BE2C (cell line): ENCODE results near the gene RAB3IP.
"Not testable (repeated sequence)": the region's sequence is repeated elsewhere in the genome, so short reads cannot be mapped to it uniquely, and the experiment has no call there.

Experiments used
- DNase-seq: peaks from one replicate; pipeline ENCODE4 v3.0.0-alpha.2; 2020
- H3K27me3 ChIP-seq: fragments of 250-450 bp; sonication (Bioruptor Pico); 2 replicates; pipeline ENCODE4 v1.5.1; 2020; ENCODE audit warnings: mild to moderate bottlenecking
- H3K36me3 ChIP-seq: fragments of 250-450 bp; sonication (Bioruptor Pico); 2 replicates; pipeline ENCODE4 v1.5.1; 2020; ENCODE audit warnings: mild to moderate bottlenecking
- H3K4me1 ChIP-seq: fragments of 250-450 bp; sonication (Bioruptor Pico); 2 replicates; pipeline ENCODE4 v1.5.1; 2020
- H3K4me3 ChIP-seq: 2 replicates; pipeline ENCODE4 v1.5.1; 2011; ENCODE audit warnings: low read depth, low read length
- H3K9me3 ChIP-seq: fragments of 250-450 bp; sonication (Bioruptor Pico); 2 replicates; pipeline ENCODE4 v1.5.1; 2020
- TF ChIP-seq, protein P1 (sequence below): IDR thresholded peaks from 2 replicates; pipeline ENCODE4 v1.5.1; 2012; ENCODE audit warnings: mild to moderate bottlenecking, low read depth, low read length

Gene RAB3IP

DNA sequence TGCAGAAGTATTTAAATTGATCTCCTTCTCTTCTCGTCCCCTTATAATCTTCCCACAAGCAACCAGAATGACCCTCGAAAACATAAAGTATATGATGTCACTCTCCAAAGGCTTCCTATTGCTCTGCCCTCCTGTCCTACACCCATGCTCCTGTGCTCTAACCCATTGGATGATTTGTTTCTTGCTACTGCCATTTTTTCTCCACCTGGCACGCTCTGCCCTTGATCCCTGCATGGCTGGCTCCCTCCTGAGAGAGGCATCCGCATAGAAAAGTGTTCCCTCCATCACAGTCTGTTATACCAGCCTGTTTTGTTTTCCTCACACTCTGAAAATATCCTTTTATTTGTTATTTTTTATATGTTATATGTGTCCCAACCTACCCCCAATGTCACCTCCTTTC is 106.2 kb downstream of the RAB3IP start:
- H3K27me3 ChIP-seq: peaks cover 9% of the 10 kb centered on the region
- no peak overlapping the region for H3K4me3 ChIP-seq
- no peaks in the 10 kb centered on the region for H3K9me3 ChIP-seq
- no peaks in the 10 kb centered on the region for H3K36me3 ChIP-seq
- TF ChIP-seq, protein P1, sequence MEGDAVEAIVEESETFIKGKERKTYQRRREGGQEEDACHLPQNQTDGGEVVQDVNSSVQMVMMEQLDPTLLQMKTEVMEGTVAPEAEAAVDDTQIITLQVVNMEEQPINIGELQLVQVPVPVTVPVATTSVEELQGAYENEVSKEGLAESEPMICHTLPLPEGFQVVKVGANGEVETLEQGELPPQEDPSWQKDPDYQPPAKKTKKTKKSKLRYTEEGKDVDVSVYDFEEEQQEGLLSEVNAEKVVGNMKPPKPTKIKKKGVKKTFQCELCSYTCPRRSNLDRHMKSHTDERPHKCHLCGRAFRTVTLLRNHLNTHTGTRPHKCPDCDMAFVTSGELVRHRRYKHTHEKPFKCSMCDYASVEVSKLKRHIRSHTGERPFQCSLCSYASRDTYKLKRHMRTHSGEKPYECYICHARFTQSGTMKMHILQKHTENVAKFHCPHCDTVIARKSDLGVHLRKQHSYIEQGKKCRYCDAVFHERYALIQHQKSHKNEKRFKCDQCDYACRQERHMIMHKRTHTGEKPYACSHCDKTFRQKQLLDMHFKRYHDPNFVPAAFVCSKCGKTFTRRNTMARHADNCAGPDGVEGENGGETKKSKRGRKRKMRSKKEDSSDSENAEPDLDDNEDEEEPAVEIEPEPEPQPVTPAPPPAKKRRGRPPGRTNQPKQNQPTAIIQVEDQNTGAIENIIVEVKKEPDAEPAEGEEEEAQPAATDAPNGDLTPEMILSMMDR: no peak
- DNase-seq: no peak
- no peaks in the 10 kb centered on the region for H3K4me1 ChIP-seq

GRCh38 chr12:69846976-69847375 is 108.3 kb downstream of the RAB3IP start:
- Histone ChIP-seq H3K9me3 (no peaks in the 10 kb centered on the region), H3K4me1 (no peaks in the 10 kb centered on the region), H3K36me3 (no peaks in the 10 kb centered on the region), H3K4me3 (no peak overlapping the region), H3K27me3 (peaks cover under 1% of the 10 kb centered on the region)
- no peak for DNase-seq
- TF ChIP-seq, protein P1: no peak

- no peaks in the 10 kb centered on the region for H3K4me1 ChIP-seq
- no peak overlapping the region for H3K4me3 ChIP-seq
- DNase-seq: no peak
- no peaks in the 10 kb centered on the region for H3K36me3 ChIP-seq
- TF ChIP-seq, protein P1: no peak
- H3K9me3 ChIP-seq: no peaks in the 10 kb centered on the region
- H3K27me3 ChIP-seq: no peaks in the 10 kb centered on the region; the same call in 1 of the 2 replicates
Observed at GRCh38 chr12:69851976-69852375, 113.3 kb downstream of the RAB3IP start.

DNA sequence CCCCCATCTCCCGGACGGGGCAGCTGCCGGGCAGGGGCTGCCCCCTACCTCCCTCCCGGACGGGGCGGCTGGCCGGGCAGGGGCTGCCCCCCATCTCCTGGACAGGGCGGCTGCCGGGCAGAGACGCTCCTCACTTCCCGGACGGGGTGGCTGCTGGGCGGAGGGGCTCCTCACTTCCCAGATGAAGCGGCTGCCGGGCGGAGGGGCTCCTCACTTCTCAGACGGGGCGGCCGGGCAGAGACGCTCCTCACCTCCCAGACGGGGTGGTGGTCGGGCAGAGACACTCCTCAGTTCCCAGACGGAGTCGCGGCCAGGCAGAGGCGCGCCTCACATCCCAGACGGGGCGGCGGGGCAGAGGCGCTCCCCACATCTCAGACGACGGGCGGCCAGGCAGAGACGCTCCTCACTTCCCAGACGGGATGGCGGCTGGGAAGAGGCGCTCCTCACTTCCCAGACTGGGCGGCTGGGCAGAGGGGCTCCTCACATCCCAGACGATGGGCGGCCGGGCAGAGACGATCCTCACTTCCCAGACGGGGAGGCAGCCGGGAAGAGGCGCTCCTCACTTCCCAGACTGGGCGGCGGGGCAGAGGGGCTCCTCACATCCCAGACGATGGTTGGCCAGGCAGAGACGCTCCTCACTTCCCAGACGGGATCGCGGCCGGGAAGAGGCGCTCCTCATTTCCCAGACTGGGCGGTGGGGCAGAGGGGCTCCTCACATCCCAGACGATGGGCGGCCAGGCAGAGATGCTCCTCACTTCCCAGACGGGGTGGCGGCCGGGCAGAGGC is 114.7 kb downstream of the RAB3IP start:
- H3K4me1 ChIP-seq, H3K36me3 ChIP-seq, H3K9me3 ChIP-seq, DNase-seq, H3K4me3 ChIP-seq, H3K27me3 ChIP-seq: not testable (repeated sequence)

DNA sequence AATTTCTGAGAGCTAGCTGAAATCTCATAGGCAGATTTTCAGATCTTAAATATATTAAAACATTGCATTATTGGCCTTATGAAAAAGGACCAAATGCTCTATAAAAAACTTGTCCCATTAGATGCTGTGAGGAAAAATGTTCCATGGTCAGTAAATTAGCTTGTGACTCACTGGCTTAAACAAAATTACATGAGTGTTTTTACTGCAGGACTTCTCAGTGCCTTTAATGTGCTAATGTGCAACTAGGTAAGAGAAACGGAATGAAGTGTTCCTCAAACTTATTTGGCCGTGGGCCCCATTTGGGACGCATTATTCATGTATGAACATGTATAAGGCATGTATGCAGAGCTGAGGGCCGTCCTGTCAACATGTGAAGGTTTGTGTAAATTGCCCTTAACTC is 128.0 kb downstream of the RAB3IP start:
- Histone ChIP-seq H3K4me3 (no peak overlapping the region), H3K36me3 (no peaks in the 10 kb centered on the region), H3K27me3 (no peaks in the 10 kb centered on the region; the same call in 1 of the 2 replicates), H3K9me3 (no peaks in the 10 kb centered on the region), H3K4me1 (no peaks in the 10 kb centered on the region)
- DNase-seq: no peak
- TF ChIP-seq, protein P1: no peak

GRCh38 chr12:69868695-69869094 is 130.0 kb downstream of the RAB3IP start:
- Histone ChIP-seq H3K27me3 (no peaks in the 10 kb centered on the region; the same call in 1 of the 2 replicates), H3K4me3 (no peak overlapping the region), H3K4me1 (no peaks in the 10 kb centered on the region), H3K36me3 (no peaks in the 10 kb centered on the region), H3K9me3 (no peaks in the 10 kb centered on the region)
- TF ChIP-seq, protein P1: no peak
- no peak for DNase-seq
